ENCODE measurements around the gene BAIAP3.

The BAIAP3 gene

GRCh38 chr16:1392826-1393225 is 59.4 kb downstream of the BAIAP3 start:
- DNase-seq (ENCODE audit: low read depth): no peak

GRCh38 chr16:1393613-1394176 is 60.2 kb downstream of the BAIAP3 start:
- no peak for DNase-seq (ENCODE audit: low read depth)

- DNase-seq (ENCODE audit: low read depth): no peak
These were observed 61.0 kb downstream of the BAIAP3 start for GRCh38 chr16:1394367-1394951.

DNA sequence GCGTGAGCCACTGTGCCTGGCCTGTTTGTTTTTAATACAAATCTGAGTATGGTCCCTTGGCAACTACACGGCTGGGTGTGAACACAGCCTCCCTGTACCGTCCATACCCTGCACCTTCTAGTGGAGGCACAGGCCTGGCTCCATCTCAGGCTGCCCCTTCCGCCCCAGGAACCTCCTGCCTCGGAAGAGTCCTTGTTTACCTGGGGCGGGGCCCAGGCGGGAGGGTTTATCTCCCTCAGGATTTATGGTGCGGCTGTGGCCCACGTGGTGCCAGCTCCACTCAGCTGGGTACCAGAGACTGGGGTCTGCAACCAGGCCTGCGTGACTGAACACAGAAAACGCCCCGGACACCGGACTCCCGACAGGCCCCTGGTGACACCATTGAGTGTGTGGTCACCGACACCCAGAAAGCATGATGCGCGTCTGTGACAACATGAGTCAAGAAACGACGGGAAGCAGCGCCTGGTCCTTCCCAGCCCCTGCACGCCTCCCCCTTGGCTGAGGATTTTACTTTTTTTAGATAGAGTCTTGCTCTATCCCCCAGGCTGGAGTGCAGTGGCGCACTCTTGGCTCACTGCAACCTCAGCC is 62.1 kb downstream of the BAIAP3 start:
- DNase-seq (ENCODE audit: low read depth): no peak

DNA sequence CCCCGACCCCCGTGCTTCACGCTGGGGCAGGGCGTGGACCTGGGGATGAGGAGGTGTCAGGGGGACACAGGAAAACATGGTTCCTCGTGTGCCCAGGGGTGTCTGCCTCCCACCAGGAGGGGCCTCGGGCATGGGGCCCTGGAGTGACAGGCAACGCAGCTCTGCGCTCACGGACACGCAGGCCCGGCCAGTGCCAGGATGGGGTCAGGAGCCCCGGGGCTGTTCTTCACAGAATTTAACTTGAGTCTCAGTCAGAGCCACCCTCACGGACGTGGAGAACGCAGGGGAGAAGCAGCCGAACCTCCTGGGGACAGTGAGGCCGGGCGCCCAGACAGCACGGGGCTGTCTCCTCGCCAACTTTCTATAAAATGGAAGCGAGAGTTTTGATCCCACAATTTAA is 64.3 kb downstream of the BAIAP3 start:
- DNase-seq (ENCODE audit: low read depth): no peak

DNA sequence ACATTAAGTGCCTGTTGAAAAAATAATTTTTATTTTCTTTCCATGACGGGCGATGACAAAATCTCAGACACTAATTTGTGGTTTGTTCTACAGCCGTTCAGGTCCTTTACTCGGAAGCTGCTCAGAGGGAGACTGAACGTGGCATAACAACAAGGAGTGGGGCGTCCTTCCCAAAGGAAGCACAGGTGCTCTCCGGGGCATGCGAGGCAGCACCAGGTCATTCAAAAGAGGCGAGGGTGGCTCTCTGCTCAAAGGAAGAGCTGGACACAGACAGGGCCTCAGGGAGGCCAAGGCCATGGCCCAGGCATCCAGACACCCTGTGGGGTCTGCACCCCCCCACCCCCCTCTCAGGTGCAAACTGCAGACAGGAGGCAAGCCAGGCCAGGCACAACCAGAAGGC is 64.9 kb downstream of the BAIAP3 start:
- no peak for DNase-seq (ENCODE audit: low read depth)

All from fibroblast of gingiva (primary cell).